Muscle layer of duodenum (tissue), 2 donors: ENCODE data around the gene COL8A1.
A peak's percentile ranks its signal among the peaks of the same experiment; 100 is the strongest.

Experiments used
- H3K27ac ChIP-seq: one replicate; pipeline ENCODE4 v1.7.0; 2013; ENCODE audit warnings: mild to moderate bottlenecking, low read length
- H3K27me3 ChIP-seq: one replicate; pipeline ENCODE4 v1.7.0; 2013; ENCODE audit warnings: low read depth, mild to moderate bottlenecking, control low read depth, low read length
- H3K36me3 ChIP-seq, 2 donors: one replicate each; pipeline ENCODE4 v1.7.0; 2013; ENCODE audit warnings: low read length in 2 of 2, control low read depth in 1 of 2, mild to moderate bottlenecking in 1 of 2; ENCODE audit not compliant: insufficient read depth in 2 of 2, control insufficient read depth in 1 of 2
- H3K4me1 ChIP-seq, 2 donors: one replicate each; pipeline ENCODE4 v1.7.0; 2013; ENCODE audit warnings: low read length in 2 of 2, mild to moderate bottlenecking in 2 of 2, control low read depth in 1 of 2, moderate library complexity in 1 of 2; ENCODE audit not compliant: insufficient read depth in 2 of 2, control insufficient read depth in 1 of 2
- H3K4me3 ChIP-seq, 2 donors: one replicate each; pipeline ENCODE4 v1.7.0; 2013; ENCODE audit warnings: low read length in 2 of 2, low read depth in 1 of 2, mild to moderate bottlenecking in 1 of 2
- H3K9me3 ChIP-seq, 2 donors: one replicate each; pipeline ENCODE4 v1.7.0; 2013; ENCODE audit warnings: low read length in 2 of 2, control low read depth in 1 of 2, mild to moderate bottlenecking in 1 of 2; ENCODE audit not compliant: control insufficient read depth in 1 of 2
- donor health status: healthy.

Gene COL8A1

DNA sequence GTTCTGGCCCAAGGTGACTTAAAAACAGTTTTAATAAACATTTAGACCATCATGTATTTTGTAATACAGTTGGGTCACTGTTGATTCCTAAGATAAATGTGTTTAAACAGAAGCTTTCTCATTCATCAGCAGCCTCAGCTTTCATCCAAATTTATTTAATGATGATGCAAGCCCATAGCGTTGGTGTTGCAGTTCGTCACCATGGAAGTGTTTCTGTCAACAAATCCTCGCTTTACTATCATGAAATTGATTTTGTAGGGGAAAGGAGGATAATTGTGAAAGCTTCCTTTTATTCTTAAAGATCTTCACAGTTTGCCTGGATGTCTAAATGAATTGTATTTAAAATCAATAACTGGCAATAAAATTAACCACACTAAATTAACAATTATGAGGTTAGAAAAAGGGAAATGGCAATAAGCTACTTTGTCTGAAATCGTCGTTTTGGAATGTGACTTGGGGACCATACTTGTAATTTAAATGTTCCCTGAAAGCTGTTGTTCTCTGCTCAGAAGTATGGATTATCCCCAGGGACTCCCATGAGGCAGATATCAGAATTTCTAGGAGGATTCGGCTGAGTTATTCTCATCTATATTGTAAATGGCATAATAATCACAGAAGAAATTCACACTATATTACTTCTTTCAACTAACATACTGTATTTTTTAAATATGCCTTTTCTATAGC is 208.2 kb downstream of the COL8A1 start:
- peaks cover 20 to 21% of the 10 kb centered on the region in 2 donors for H3K36me3 ChIP-seq
- H3K9me3 ChIP-seq = no peaks in the 10 kb centered on the region
- peaks cover 8 to 50% of the 10 kb centered on the region in 2 donors for H3K4me1 ChIP-seq
- no peaks in the 10 kb centered on the region for H3K27me3 ChIP-seq
- H3K4me3 ChIP-seq = no peak overlapping the region
- peak overlapping the region; percentile 90 for H3K27ac ChIP-seq

DNA sequence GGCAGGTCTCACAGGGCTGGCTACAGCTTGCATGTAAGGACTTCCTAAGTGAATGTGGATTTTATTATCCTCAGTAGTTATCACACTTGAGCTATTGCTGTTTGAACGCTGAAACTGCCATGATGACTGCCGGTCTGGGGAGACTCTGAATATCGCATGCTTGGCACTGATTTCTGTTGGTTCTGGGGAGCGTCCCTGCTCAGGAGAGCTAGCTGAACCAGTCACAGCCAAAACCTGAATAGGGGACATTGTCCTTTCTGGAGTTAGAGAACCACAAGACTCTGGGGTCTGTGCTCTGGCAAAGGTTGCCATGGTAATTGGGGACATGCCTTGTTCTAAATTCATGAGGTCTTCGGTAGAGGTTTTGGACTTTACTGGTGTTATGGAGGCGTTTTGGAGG is 210.0 kb downstream of the COL8A1 start:
- peaks cover 8 to 49% of the 10 kb centered on the region in 2 donors for H3K4me1 ChIP-seq
- H3K4me3 ChIP-seq = no peak overlapping the region
- H3K27me3 ChIP-seq = no peaks in the 10 kb centered on the region
- H3K27ac ChIP-seq = no peak overlapping the region
- no peaks in the 10 kb centered on the region for H3K9me3 ChIP-seq
- peaks cover 21 to 26% of the 10 kb centered on the region in 2 donors for H3K36me3 ChIP-seq
